Prostate gland (tissue), 2 donors: ENCODE results near the gene CALHM4.

ENCODE experiments used
- POLR2A ChIP-seq: fragments of 450-650 bp; IDR thresholded peaks from one replicate; pipeline ENCODE4 v1.6.1; 2016; ENCODE audit warnings: antibody characterized with exemption, mild to moderate bottlenecking
- TF ChIP-seq, protein P1 (sequence below), 4 experiments: fragments of 200-600 bp in 2 of 4; fragments of 450-650 bp in 2 of 4; sonication (generic) in 2 of 4; IDR thresholded peaks; 1 replicate in 3 of 4; 2 replicates in 1 of 4; pipeline ENCODE4 v1.5.1; 2016 to 2019; ENCODE audit warnings: antibody characterized with exemption in 4 of 4, mild to moderate bottlenecking in 2 of 4, moderate library complexity in 2 of 4

DNA sequence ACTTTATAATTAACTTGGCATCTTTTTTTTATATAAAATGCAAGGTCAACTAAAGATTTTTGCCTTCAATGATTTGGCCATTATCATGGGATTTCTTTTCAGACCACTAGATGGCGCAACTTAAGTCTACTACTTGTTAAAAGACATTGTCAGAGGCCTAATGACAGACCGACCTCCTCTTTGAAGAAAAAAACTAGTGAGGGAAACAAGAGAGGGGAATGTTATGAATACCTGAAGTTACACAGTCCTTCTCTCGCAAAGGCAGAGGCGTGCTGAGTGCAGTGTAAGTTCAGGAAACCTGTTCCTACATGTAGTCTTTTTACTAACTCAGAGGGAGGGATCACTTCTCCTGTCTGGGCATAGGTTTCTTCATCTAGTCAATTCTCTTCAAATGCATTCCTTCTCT is 17.3 kb upstream of the CALHM4 start:
- TF ChIP-seq, protein P1, sequence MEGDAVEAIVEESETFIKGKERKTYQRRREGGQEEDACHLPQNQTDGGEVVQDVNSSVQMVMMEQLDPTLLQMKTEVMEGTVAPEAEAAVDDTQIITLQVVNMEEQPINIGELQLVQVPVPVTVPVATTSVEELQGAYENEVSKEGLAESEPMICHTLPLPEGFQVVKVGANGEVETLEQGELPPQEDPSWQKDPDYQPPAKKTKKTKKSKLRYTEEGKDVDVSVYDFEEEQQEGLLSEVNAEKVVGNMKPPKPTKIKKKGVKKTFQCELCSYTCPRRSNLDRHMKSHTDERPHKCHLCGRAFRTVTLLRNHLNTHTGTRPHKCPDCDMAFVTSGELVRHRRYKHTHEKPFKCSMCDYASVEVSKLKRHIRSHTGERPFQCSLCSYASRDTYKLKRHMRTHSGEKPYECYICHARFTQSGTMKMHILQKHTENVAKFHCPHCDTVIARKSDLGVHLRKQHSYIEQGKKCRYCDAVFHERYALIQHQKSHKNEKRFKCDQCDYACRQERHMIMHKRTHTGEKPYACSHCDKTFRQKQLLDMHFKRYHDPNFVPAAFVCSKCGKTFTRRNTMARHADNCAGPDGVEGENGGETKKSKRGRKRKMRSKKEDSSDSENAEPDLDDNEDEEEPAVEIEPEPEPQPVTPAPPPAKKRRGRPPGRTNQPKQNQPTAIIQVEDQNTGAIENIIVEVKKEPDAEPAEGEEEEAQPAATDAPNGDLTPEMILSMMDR (IDR thresholded peaks at IDR 0.05), result peak; percentile 65 to 77 (median 66)
- TF ChIP-seq POLR2A, result no peak
